ENCODE results near the gene KBTBD4. TPM values are rescaled to one million over a fixed set of nuclear protein-coding genes. Genes with fewer than 3 reads are reported as not detected.
A peak's percentile ranks its signal among the peaks of the same experiment; 100 is the strongest.

KBTBD4 gene
- total and polyA plus RNA-seq, 2 of the 13 experiments (the other 11 are each of a cell fraction or from before 2014, with no cell fraction given), result 8.5 to 12.8 TPM

DNA sequence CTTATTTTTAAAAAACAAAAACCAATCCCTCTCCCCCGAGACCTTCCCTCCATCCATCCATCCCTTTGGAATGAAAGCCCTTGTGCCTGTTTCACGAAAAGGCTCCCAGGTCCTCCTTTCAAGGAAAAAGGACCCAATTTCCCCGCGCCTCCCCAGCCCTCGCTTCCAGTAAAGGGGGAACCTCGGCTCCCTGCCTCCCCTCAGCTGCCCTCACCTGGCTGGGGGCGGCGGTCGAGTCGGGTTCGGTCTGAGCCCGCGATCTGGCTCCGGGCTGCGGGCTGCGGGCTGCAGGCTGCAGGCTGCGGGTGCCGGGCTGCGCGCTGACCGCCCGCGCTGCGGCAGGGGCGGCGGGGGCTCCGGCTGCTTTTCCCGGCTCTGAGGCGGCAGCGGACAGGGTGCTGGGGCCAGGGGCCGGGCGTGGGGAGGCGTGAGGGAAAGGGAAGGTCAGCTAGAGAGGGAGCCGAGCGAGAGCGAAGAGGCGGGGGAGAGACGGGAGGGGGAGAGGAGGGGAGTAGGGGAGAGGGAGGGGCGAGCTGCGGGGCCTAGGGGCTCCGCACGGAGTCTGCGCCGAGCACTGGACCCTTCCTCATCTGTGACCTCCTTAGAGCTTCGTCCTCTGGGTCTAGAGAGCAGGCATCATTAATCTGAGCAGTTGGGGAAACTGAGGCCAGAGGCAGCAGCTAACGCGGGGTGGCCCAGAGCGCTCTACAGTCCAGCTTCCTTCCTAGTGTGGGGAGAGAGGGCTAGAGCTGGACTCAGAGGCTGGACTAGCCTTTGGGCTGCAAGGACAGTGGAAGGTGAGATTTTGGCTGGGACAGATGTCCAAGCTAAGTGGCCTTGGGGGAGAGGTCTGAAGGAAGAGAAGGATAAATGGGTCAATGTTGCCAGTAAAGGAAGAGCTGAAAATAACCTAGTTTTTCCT, 15.4 kb upstream of the KBTBD4 start, which contains the start of gene C1QTNF4 (continued):
- TF ChIP-seq, protein P1, sequence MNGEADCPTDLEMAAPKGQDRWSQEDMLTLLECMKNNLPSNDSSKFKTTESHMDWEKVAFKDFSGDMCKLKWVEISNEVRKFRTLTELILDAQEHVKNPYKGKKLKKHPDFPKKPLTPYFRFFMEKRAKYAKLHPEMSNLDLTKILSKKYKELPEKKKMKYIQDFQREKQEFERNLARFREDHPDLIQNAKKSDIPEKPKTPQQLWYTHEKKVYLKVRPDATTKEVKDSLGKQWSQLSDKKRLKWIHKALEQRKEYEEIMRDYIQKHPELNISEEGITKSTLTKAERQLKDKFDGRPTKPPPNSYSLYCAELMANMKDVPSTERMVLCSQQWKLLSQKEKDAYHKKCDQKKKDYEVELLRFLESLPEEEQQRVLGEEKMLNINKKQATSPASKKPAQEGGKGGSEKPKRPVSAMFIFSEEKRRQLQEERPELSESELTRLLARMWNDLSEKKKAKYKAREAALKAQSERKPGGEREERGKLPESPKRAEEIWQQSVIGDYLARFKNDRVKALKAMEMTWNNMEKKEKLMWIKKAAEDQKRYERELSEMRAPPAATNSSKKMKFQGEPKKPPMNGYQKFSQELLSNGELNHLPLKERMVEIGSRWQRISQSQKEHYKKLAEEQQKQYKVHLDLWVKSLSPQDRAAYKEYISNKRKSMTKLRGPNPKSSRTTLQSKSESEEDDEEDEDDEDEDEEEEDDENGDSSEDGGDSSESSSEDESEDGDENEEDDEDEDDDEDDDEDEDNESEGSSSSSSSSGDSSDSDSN (CRISPR knock-in tag; IDR thresholded peaks at IDR 0.05), result peak; percentile 53; the same call in 1 of the 2 replicates
- no peak for TF ChIP-seq ZNF282 (IDR thresholded peaks at IDR 0.05; ENCODE audit: partially characterized antibody)
- TF ChIP-seq ZSCAN25 (CRISPR knock-in tag; IDR thresholded peaks at IDR 0.05), result peak; percentile 45; the same call in 1 of the 2 replicates
- TF ChIP-seq, protein P2, sequence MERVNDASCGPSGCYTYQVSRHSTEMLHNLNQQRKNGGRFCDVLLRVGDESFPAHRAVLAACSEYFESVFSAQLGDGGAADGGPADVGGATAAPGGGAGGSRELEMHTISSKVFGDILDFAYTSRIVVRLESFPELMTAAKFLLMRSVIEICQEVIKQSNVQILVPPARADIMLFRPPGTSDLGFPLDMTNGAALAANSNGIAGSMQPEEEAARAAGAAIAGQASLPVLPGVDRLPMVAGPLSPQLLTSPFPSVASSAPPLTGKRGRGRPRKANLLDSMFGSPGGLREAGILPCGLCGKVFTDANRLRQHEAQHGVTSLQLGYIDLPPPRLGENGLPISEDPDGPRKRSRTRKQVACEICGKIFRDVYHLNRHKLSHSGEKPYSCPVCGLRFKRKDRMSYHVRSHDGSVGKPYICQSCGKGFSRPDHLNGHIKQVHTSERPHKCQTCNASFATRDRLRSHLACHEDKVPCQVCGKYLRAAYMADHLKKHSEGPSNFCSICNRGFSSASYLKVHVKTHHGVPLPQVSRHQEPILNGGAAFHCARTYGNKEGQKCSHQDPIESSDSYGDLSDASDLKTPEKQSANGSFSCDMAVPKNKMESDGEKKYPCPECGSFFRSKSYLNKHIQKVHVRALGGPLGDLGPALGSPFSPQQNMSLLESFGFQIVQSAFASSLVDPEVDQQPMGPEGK (CRISPR knock-in tag; IDR thresholded peaks at IDR 0.05), result peak; percentile 18; the same call in 1 of the 2 replicates
- TF ChIP-seq CBFB (CRISPR knock-in tag; IDR thresholded peaks at IDR 0.05), result no peak

DNA sequence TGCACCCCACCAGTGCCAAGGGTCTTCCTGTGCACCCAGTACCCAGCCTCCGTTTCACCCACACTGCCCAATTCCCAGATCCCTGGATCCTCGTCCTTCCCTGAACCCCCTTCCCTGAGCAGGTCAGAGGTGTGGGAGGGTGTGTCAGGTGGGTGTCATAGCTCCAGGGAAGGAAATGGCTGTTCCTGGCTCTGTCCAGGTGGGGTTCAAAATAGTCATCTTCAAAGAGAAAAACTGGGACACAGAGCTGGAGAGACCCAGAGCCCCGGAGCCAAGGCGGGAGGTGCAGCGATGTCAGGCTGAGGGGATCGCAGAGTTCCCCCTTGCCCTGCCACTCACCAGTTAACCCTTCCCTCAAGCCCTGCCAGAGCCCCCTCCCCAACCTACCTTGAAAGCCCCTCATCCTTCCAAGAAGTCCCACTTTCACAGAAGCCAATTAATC, 14.7 kb upstream of the KBTBD4 start:
- Histone ChIP-seq H3K4me1 (ENCODE audit: insufficient read depth, low read length) (peaks cover 53% of the 10 kb centered on the region), H3K9me3 (ENCODE audit: low read length) (no peaks in the 10 kb centered on the region), H3K79me2 (ENCODE audit: insufficient read depth, low read length) (no peaks in the 10 kb centered on the region), H3K4me3 (replicated peaks in 1 of 3; ENCODE audit: insufficient read depth in 1 of 3, low read depth in 2 of 3, low read length in 3 of 3) (peak overlapping the region; percentile 65 to 82 (median 73); a peak in 5 of 6 replicates), H3K9ac (ENCODE audit: insufficient read depth, low read depth, low read length) (peak overlapping the region; percentile 45; the same call in 1 of the 2 replicates), H2AFZ (ENCODE audit: low read length) (no peak overlapping the region), H4K20me1 (ENCODE audit: insufficient read depth, low read length) (no peaks in the 10 kb centered on the region), H3K27ac (ENCODE audit: extremely low read length, insufficient read depth, low read length) (no peak overlapping the region), H3K36me3 (replicated peaks in 1 of 2; ENCODE audit: control insufficient read depth in 1 of 2, insufficient read depth in 2 of 2, low read length in 2 of 2) (no peaks in the 10 kb centered on the region), H3K4me2 (ENCODE audit: low read depth, low read length) (peak overlapping the region; percentile 86), H3K27me3 (ENCODE audit: control insufficient read depth in 1 of 2, insufficient read depth in 2 of 2, low read length in 2 of 2) (peaks cover 3 to 27% of the 10 kb centered on the region in 2 experiments)
- ChIA-PET POLR2A (no interaction called here), CTCF (ENCODE audit: low intra/inter-chr PET ratio, low total read pairs) (no interaction called here)
- peak; percentile 11 for ATAC-seq
- in situ Hi-C loops (cut with HindIII; ENCODE audit: extremely low pct_ligation_motif_present, low pct_unique_long_range_greater_than_20kb), result no loop called here
- intact Hi-C loops (cut with micrococcal nuclease; ENCODE audit: unreplicated experiment), result no loop called here
- TF ChIP-seq, protein P3, sequence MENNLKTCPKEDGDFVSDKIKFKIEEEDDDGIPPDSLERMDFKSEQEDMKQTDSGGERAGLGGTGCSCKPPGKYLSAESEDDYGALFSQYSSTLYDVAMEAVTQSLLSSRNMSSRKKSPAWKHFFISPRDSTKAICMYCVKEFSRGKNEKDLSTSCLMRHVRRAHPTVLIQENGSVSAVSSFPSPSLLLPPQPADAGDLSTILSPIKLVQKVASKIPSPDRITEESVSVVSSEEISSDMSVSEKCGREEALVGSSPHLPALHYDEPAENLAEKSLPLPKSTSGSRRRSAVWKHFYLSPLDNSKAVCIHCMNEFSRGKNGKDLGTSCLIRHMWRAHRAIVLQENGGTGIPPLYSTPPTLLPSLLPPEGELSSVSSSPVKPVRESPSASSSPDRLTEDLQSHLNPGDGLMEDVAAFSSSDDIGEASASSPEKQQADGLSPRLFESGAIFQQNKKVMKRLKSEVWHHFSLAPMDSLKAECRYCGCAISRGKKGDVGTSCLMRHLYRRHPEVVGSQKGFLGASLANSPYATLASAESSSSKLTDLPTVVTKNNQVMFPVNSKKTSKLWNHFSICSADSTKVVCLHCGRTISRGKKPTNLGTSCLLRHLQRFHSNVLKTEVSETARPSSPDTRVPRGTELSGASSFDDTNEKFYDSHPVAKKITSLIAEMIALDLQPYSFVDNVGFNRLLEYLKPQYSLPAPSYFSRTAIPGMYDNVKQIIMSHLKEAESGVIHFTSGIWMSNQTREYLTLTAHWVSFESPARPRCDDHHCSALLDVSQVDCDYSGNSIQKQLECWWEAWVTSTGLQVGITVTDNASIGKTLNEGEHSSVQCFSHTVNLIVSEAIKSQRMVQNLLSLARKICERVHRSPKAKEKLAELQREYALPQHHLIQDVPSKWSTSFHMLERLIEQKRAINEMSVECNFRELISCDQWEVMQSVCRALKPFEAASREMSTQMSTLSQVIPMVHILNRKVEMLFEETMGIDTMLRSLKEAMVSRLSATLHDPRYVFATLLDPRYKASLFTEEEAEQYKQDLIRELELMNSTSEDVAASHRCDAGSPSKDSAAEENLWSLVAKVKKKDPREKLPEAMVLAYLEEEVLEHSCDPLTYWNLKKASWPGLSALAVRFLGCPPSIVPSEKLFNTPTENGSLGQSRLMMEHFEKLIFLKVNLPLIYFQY (CRISPR knock-in tag; IDR thresholded peaks at IDR 0.05; ENCODE audit: borderline replicate concordance), result no peak
- TF ChIP-seq HNRNPK (IDR thresholded peaks at IDR 0.05; ENCODE audit: low read depth, low read length, poor library complexity, severe bottlenecking), result no peak
- no peak for TF ChIP-seq ZNF567 (CRISPR knock-in tag; IDR thresholded peaks at IDR 0.05; ENCODE audit: borderline replicate concordance)
- no peak for TF ChIP-seq ZNF550 (CRISPR knock-in tag; IDR thresholded peaks at IDR 0.05; ENCODE audit: borderline replicate concordance)
- TF ChIP-seq HDAC1 (CRISPR knock-in tag; IDR thresholded peaks at IDR 0.05), result 0 out of 2 replicates have a peak, but pooled peaks have one; percentile 22
- TF ChIP-seq TGIF2 (CRISPR knock-in tag; IDR thresholded peaks at IDR 0.05), result no peak
- TF ChIP-seq ZNF891 (CRISPR knock-in tag; IDR thresholded peaks at IDR 0.05), result no peak
- no peak for DNase-seq (ENCODE audit: low spot score)
- no TSS peak for BruUV-seq (replicated peaks)
- 0% methylated on average over 2 of the region's 6 CpGs for WGBS (ENCODE audit: low lambda C conversion rate)
- no peak for FAIRE-seq
